ENCODE measurements around the gene MTF1.

- TF ChIP-seq POLR2A (IDR thresholded peaks at IDR 0.05; ENCODE audit: borderline replicate concordance, extremely low read depth, insufficient read depth, insufficient read length): no peak
- no peak for TF ChIP-seq CBX3 (IDR thresholded peaks at IDR 0.05; ENCODE audit: low read depth)
- no peak for TF ChIP-seq JUND (IDR thresholded peaks at IDR 0.05)
- TF ChIP-seq CEBPB (IDR thresholded peaks at IDR 0.05; ENCODE audit: low read depth): no peak
- no peak for TF ChIP-seq CTCF (IDR thresholded peaks at IDR 0.05 in 2 of 3, conservative IDR thresholded peaks at IDR 0.05 in 1 of 3; ENCODE audit: borderline replicate concordance in 1 of 3, insufficient read depth in 1 of 3, low read depth in 2 of 3, low read length in 2 of 3)
- no peak for TF ChIP-seq POLR2AphosphoS5 (IDR thresholded peaks at IDR 0.05; ENCODE audit: low read depth, low read length)
- TF ChIP-seq SIN3A (IDR thresholded peaks at IDR 0.05; ENCODE audit: low read depth): no peak
- no peak for TF ChIP-seq EGR1 (IDR thresholded peaks at IDR 0.05; ENCODE audit: low read depth)
- no peak for TF ChIP-seq EZH2 (IDR thresholded peaks at IDR 0.05)
- no peak for TF ChIP-seq MAX (IDR thresholded peaks at IDR 0.05)
- TF ChIP-seq ZBTB33 (IDR thresholded peaks at IDR 0.05; ENCODE audit: extremely low read depth, insufficient replicate concordance, low read length): no peak
- TF ChIP-seq SRF (IDR thresholded peaks at IDR 0.05; ENCODE audit: low read depth): no peak
- TF ChIP-seq REST (IDR thresholded peaks at IDR 0.05; ENCODE audit: low read depth): no peak
- no peak for TF ChIP-seq ATF3 (IDR thresholded peaks at IDR 0.05)
Measured at GRCh38 chr1:37901893-37902225, 42.5 kb upstream of the MTF1 start.
